Activated gamma-delta T cell treated with anti-CD3 and anti-CD28 coated beads, Interleukin-2, amount 50 U/mL, for 16 hours (primary cell): Measurements from ENCODE around the gene SLC9A2.

Source experiments
- DNase-seq: peaks from one replicate; pipeline ENCODE4 v3.0.0-alpha.2; 2020; ENCODE audit warnings: low read depth

SLC9A2 gene

GRCh38 chr2:102735416-102736109 lies 116.2 kb downstream of the SLC9A2 start:
- no peak for DNase-seq

- DNase-seq, result no peak
Observed at GRCh38 chr2:102736110-102736409, 116.7 kb downstream of the SLC9A2 start.

- peak; percentile 79 for DNase-seq
Observed at GRCh38 chr2:102736410-102737409, 117.4 kb downstream of the SLC9A2 start.

- DNase-seq, result no peak
Observed at GRCh38 chr2:102737431-102737830, 118.1 kb downstream of the SLC9A2 start.

GRCh38 chr2:102743259-102743658 lies 123.9 kb downstream of the SLC9A2 start:
- no peak for DNase-seq

- DNase-seq, result no peak
Observed at GRCh38 chr2:102748107-102748506, 128.8 kb downstream of the SLC9A2 start.

GRCh38 chr2:102749938-102750337 lies 130.6 kb downstream of the SLC9A2 start:
- DNase-seq, result no peak

GRCh38 chr2:102753563-102754159 lies 134.3 kb downstream of the SLC9A2 start:
- peak; percentile 7 for DNase-seq

GRCh38 chr2:102754456-102755145 lies 135.2 kb downstream of the SLC9A2 start:
- DNase-seq, result no peak

GRCh38 chr2:102755284-102755683 lies 135.9 kb downstream of the SLC9A2 start:
- no peak for DNase-seq

- no peak for DNase-seq
Observed at GRCh38 chr2:102758439-102758838, 139.1 kb downstream of the SLC9A2 start.
